GM04504 (cell line): ENCODE data around the gene OR2B6.
"Not testable (repeated sequence)": the region's sequence is repeated elsewhere in the genome, so short reads cannot be mapped to it uniquely, and the experiment has no call there.

Experiments used
- DNase-seq: peaks from one replicate; pipeline ENCODE4 v3.0.0-alpha.2; 2012; ENCODE audit warnings: low read depth

Gene OR2B6

DNA sequence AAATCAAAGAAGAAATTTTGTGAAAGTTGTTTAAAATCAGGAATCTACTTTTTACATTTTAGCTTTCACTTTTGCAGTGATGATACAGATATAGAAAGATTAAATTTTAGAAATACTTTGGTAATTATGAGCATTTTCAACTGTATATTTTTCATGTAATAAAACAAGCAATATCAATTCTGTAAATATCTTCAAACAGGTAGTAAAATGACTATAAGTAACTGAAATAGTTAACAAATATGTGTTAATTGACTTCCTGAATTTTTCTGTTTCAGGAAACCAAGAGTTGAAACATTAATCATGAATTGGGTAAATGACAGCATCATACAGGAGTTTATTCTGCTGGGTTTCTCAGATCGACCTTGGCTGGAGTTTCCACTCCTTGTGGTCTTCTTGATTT, at the start of gene OR2B6:
Gene OR2B6 (plus strand): TSS at position 301 of the 400 bp plus-strand sequence. CDS start 0 bp downstream, at position 301.
- no peak for DNase-seq

DNA sequence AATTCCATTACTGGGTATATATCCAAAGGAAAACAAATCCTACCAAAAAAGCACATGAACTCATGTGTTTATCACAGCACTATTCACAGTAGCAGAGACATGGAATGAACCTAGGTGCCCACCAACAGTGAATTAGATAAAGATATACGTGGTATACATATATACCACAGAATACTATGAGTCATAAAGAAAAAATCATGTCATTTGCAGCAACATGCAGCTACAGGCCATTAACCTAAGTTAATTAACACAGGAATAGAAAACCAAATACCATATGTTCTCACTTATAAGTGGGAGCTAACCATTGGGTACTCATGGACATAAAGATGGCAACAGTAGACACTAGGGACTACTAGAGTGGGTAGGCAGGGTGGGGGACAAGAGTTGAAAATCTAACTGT, 49.0 kb upstream of the OR2B6 start:
- no peak for DNase-seq

DNA sequence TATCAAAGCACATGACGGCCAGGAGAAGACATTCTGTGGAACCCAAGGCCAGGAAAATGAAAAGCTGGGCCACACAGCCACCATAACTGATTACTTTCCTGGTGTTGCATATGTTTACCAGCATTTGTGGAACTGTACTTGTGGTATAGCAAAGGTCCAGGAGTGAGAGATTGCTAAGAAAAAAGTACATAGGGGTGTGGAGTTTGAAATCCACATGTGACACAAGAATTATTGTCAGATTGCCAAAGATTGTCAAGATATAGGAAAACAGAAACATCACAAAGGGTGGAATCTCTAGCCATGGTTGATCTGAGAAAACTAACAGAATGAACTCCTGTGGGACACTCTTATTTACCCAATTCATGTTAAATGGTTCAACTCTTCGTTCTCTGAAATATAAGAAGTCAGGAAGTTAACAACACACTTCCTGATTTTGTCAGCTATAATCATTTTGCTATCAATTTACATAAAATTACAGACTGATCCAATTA, 45.0 kb upstream of the OR2B6 start, which contains the start of gene OR2B2:
Gene OR2B2 (minus strand): TSS at position 441 of the 491 bp plus-strand sequence. CDS start 77 bp downstream, at position 364.
- no peak for DNase-seq

DNA sequence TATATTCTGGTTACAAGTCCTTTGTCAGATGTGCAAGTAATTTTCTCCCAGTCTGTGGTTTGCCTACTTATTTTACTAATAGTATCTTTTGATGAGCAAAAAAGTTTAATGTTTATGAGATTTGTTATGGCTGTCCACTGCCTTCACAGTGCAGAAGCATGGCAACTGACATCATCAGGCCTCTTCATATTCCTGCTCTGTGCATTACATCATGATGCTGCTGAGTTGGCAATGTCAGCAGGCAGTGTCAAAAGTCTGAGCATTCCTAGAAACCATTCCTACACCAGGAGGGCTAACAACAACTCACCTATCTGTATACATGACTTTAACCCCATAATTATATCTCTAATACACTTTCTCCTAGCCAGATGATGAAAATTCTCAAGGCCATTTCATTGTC, 34.1 kb upstream of the OR2B6 start:
- no peak for DNase-seq

DNA sequence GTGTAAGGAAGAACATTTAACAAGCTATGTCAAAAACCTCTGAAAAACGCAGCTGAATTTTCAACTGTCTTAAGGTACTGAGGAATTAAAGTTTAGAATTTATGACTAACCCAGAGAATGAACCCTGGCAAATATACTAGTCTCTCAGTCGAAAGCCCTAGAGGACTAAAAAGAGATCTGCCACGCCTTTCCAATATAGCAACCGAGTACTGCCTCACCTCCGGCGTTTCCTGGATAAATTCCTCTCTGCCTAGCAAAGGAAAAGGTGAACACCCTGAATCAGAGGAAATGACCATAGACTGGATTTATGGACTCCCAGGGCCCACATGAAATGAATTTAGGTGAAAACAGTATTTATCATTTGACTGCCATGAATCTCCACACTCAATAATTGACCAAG, 32.9 kb upstream of the OR2B6 start:
- DNase-seq: no peak

DNA sequence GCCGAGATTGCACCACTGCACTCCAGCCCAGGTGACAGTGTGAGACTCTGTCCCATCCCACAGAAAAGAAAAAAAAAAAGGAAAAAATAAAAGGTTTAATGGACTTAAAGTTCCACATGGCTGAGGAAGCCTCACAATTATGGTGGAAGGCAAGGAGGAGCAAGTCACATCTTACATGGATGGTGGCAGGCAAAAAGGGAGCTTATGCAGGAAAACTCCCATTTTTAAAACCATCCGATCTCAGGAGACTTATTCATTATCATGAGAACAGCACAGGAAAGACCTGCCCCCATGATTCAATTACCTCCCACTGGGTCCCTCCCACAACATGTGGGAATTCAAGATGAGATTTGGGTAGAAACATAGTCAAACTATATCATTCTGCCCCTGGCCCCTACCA, 29.0 kb upstream of the OR2B6 start:
- not testable (repeated sequence) for DNase-seq

DNA sequence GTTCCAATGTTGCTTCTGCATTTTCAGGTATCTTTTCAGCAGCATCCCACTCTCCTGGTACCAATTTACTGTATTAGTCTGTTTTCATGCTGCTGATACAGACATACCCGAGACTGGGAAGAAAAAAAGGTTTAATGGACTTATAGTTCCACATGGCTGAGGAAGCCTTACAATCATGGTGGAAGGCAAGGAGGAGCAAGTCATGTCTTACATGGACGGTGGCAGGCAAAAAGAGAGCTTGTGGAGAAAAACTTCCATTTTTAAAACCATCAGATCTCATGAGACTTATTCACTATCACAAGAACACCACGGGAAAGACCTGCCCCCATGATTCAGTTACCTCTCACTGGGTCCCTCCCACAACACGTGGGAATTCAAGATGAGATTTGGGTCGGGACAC, 27.1 kb upstream of the OR2B6 start:
- DNase-seq: not testable (repeated sequence)

DNA sequence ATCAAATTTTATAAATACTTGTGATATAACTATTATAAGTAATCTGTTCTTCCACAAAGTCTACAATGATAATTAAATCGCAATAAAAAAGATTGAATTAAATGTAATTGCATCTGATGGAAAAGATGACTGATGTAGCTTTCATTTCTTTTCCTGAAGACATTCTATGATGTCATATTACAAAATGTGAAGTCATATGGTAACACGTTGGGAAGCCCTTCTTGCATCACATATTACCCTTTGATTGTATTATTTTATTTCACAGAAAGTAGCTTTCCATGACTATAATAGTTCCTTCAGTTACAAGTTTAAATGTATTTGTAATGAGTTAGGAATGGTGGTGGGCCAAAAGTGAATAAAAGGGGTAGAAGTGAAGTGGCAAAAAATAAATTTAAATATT, 25.8 kb upstream of the OR2B6 start:
- DNase-seq: no peak

DNA sequence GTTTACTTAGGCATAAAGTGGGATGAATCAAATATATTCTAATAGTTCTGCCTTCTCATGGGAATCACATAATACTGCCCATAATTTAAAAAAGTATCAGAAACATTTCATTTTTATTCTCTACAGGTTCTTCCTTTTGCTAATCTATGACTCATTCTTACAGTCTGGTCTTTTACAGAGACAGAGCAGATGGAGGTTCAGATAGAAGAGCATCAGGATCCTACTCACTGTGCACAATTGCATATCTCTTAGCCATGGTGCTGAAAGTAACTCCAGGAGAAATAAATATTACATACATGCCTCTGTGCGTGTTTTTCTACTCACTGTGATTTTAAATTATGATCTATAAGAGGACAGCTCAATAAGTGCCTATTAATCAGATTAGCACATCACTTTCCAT, 16.3 kb upstream of the OR2B6 start:
- DNase-seq: no peak

DNA sequence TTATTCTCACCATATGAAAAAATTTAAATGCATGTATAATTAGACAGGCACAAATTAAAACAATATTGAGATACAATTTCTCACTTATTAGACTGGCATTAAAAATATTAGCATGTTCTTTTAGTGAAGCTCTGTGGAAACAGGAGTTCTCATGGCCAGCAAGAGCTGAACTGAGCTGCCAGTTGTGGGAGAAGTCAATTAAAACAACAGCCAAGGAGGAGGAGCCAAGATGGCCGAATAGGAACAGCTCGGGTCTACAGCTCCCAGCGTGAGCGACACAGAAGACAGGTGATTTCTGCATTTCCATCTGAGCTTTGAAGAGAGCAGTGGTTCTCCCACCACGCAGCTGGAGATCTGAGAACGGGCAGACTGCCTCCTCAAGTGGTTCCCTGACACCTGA, 14.0 kb upstream of the OR2B6 start:
- DNase-seq: not testable (repeated sequence)

DNA sequence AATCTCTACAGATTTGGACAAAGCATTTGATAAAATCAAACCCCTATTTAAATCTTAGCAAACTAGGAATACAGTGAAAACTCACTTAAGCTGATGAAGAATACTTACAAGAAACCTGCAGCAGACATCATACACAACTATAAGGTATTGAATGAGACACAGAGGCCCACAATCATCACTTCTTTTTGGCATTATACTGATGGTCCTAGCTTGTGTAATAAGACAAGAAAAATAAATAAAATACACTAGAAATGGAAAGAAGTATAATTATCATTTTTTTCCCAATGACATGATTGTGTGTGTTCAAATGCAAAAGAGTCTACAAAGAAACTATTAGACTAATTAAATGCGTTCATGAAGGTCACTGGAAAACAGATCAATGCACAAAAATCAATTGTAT, 8.8 kb upstream of the OR2B6 start:
- no peak for DNase-seq

DNA sequence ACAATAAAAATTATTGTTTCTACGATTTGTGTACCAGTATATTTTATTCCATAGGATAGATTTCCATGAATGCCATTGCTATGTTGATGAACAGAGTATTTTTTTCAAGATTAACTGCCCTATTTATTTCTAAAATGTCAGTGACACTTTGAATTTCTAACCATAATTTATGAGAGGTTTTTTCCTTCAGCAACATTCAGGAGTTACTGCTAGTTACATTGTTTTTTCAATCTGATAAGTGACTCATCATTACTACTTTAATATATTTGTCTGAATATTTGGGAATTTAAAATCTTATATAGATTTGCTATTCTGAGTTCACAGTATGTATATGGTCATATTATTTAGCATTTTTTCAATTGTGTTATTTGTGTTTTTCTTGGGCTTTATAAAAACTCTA, 6.0 kb upstream of the OR2B6 start:
- DNase-seq: no peak

DNA sequence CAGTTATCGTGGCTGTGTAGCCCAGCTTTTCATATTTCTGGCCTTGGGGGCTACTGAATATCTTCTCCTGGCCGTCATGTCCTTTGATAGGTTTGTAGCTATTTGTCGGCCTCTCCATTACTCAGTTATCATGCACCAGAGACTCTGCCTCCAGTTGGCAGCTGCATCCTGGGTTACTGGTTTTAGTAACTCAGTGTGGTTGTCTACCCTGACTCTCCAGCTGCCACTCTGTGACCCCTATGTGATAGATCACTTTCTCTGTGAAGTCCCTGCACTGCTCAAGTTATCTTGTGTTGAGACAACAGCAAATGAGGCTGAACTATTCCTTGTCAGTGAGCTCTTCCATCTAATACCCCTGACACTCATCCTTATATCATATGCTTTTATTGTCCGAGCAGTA, 475 bp downstream of the OR2B6 start:
- no peak for DNase-seq

DNA sequence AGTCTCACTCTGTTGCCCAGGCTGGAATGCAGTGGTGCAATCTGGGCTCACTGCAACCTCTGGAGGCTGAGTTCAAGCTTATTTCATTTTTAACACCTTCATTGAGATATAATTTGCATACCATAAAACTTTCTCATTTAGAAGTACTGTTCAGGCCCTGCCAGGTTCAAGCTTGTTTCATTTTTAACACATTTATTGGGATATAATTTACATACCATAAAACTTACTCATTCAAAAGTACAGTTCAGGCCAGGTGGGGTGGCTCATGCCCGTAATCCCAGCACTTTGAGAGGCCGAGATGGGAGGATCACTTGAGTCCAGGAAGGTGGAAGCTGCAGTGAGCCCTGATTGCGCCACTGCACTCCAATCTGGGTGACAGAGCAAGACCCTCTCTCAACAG, 5.5 kb downstream of the OR2B6 start:
- DNase-seq: no peak

DNA sequence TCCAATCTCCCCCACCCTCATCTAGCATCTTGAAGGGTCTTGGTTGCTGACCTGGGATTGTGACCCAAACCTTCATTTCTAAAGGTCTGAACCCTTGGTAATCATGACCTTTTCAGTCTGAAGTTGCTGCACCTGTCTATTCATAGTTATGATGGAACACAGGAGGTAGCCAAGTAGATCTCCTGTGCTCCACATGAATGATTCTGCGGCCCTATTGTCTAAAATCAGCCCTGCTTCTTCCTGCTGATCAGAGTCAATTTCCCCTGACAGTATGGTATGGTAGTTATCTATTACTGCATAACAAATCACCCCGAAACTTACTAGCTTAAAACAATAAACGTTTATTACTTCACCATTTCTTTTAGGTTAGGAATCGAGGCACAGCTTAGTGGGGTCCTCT, 9.0 kb downstream of the OR2B6 start:
- DNase-seq: no peak

DNA sequence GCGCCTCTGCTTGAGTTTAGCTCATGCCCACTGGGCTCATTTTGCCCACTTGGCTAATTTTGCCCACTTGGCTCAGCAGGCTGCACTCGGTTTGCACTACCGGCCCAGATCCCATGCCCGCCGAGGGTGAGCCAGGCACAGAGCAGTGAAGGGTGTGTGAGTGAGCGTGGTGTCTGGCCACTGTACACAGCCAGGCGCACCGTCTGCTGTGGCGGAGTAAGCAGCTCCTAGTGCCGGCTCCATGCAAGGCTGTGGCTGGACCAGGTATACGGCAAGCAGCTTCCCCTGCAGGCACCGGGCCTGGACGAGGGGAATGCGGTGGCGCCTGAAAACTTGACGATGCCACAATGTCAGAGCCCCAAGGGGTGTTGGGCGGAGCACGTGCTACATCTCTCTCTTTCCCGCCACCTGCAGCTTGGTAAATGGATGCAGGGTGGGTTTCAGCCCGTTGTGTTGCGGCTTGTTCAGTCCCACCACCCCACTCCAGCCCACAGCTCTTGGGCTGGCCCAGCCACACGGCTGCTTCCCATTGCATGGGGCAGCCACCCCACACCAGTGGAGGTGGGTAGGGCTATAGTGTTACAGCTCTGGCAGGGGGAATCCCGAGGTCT, 9.9 kb downstream of the OR2B6 start:
- DNase-seq: no peak

DNA sequence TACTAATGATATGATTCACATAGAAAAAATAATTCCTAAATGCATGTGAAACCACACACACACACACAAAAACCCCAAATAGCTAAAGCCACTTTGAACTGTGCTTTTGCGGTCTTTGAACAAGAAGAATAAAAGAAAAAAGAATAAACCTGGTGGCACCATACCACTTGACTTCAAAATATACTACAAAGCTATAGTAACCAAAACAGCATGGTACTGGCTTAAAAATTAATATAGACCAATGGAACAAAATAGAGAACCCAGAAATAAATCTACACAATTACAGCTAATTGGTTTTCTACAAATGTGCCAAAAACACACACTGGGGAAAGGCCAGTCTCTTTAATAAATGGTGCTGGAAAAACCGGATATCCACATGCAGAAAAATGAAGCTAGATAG, 13.4 kb downstream of the OR2B6 start:
- DNase-seq: no peak

DNA sequence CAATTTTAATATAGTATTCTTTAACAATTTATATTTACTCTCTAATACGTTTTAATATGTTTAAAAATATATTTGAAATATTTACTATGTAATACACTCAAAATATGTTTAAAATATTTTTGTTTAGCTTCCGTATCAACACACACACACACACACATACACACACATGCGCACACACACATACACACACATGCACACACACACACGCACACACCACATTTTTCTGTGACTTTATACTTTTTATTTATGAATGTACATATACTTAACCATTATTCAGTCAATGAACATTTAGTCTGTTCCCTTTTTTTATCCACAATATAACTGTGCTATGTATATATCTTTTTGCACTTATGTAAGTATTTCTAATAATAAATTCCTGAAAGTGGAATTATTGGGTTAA, 15.7 kb downstream of the OR2B6 start:
- no peak for DNase-seq

DNA sequence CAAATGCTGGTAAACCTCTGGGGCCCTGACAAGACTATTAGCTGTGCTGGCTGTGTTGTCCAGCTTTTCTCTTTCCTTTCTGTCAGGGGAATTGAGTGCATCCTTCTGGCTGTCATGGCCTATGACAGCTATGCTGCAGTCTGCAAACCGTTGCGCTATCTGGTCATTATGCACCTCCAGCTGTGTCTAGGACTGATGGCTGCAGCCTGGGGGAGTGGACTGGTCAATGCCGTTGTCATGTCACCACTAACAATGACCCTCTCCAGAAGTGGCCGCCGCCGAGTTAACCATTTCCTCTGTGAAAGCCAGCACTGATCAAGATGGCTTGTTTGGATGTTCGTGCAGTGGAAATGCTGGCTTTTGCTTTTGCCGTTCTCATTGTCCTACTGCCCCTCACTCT, 20.3 kb downstream of the OR2B6 start:
- DNase-seq: no peak

DNA sequence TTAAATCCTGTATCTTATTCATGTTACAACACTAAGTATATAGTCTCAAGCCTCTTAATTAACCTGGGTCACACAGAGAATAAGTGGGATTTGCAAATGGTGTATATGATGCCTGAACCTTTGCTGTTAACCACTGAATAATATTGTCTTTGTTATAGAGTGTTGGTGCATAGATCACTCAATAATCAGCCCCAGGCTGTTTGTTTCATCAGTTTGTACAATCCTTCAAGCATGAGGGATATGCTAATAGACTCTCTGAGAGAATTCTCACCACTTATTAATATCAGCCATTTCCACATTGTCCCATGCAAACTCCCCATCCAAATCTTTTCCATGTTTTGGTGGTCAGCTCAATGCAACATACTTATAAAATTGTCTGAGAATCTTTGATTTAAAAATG, 21.7 kb downstream of the OR2B6 start:
- DNase-seq: no peak

DNA sequence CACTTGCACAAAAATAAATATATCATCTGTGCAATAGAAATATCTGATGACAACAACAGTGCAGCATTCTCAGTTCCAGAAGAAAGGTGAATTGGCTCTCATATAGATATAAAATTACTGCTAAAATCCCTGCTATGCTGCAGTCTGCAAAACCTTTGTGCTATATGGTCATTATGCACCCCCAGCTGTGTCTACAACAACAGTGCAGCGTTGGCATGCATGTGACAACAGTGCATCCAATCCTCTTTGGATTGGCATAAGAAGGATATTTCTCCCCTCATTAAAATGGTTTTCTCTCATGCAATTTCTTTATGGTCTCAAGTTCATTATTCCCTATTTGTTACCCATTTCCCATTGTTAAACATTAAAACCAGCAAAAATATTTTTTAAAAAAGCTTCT, 23.1 kb downstream of the OR2B6 start:
- no peak for DNase-seq

DNA sequence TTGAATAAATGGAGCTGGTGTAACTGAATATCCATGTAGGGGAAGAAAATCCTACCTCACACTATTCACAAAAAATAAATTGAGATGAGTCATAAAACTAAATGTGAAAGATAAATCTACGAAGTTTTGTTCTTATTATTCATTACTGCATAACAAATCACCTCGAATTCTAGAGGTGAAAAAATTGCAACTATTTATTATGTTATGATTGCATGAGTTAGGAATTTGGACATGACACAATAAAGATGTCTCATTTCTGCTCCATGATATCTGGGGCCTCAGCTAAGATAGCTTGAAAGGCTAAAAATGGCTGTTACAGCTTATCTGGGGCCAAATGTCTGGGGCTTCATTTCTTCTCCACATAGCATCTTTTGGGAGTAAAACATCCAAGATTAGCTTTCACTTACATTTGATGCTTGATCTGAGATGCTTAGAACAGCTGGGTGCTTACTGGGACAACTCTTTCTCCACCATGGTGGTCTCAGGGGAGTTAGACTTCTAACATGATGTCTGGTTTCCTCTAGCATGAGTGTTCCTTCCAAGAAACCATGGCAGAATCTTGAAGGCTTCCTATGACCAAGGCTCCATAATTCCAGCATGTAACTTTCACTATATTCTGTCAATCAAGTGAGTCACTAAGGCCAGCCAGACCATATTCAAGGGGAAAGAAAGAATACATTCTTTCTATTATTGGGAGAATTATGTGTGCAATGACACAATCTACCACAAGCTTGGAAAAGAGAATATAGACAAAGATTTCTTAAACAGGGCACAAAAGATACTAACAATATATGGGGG, 30.1 kb downstream of the OR2B6 start:
- DNase-seq: no peak

DNA sequence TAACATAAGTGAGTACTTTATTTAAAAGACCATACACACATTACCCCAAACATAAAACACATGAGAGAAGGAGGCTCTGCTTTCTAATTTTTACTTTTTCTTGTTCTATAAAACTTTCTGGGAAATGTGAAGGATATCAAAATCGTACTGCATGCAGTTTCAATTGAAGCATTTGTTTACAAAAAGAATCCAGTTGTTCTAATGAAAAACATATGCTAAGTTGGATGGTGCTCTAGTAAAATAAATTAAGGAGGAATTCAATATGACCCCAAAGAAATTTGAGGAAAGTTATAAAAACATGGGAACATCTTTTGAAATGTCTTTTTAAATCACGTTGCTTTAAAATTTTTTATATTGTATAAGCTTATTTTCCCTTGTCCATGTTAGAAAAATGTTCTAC, 37.6 kb downstream of the OR2B6 start:
- no peak for DNase-seq
